Measurements from ENCODE around the gene SYPL2.
"Not testable (repeated sequence)": the region's sequence is repeated elsewhere in the genome, so short reads cannot be mapped to it uniquely, and the experiment has no call there.

The SYPL2 gene

GRCh38 chr1:109444346-109444745 is 22.0 kb upstream of the SYPL2 start:
- no peak overlapping the region for H2AFZ ChIP-seq (ENCODE audit: low read depth, low read length)
- peaks cover 36% of the 10 kb centered on the region for H3K27me3 ChIP-seq (ENCODE audit: insufficient read depth, low read length, poor library complexity)
- TF ChIP-seq CTCF (IDR thresholded peaks at IDR 0.05; ENCODE audit: borderline replicate concordance, extremely low read depth, low read length, poor library complexity, severe bottlenecking), result no peak
- no peak for TF ChIP-seq EZH2 (IDR thresholded peaks at IDR 0.05; ENCODE audit: borderline replicate concordance, low read depth, low read length, severe bottlenecking)

GRCh38 chr1:109445949-109446695 is 20.2 kb upstream of the SYPL2 start:
- H3K36me3 ChIP-seq (ENCODE audit: insufficient read depth, low read length); ATAC-seq (ENCODE audit: insufficient read depth, low read depth): not testable (repeated sequence)

More at GRCh38 chr1:109444346-109444745, 22.0 kb upstream of the SYPL2 start:
- DNase-seq, result no peak
- no peak for ATAC-seq (ENCODE audit: insufficient read depth, low read depth)
- Histone ChIP-seq H3K4me2 (ENCODE audit: insufficient read depth, low read length) (no peak overlapping the region), H3K36me3 (ENCODE audit: insufficient read depth, low read length) (no peaks in the 10 kb centered on the region), H4K20me1 (ENCODE audit: insufficient read depth, low read length) (no peaks in the 10 kb centered on the region), H3K79me2 (ENCODE audit: insufficient read depth, low read length) (no peaks in the 10 kb centered on the region), H3K27ac (ENCODE audit: low read length) (no peak overlapping the region), H3K9me3 (ENCODE audit: insufficient read depth, low read length, severe bottlenecking) (no peaks in the 10 kb centered on the region), H3K4me1 (ENCODE audit: insufficient read depth, low read length) (no peaks in the 10 kb centered on the region), H3K9ac (ENCODE audit: low read depth, low read length) (no peak overlapping the region), H3K4me3 (ENCODE audit: low read depth in 1 of 2, low read length in 2 of 2) (no peak overlapping the region)

GRCh38 chr1:109447524-109447923 is 18.8 kb upstream of the SYPL2 start:
- no peaks in the 10 kb centered on the region for H3K79me2 ChIP-seq (ENCODE audit: insufficient read depth, low read length)
- no peak overlapping the region for H2AFZ ChIP-seq (ENCODE audit: low read depth, low read length)
- H3K4me3 ChIP-seq (ENCODE audit: low read depth in 1 of 2, low read length in 2 of 2), result no peak overlapping the region
- no peak overlapping the region for H3K27ac ChIP-seq (ENCODE audit: low read length)
- no peaks in the 10 kb centered on the region for H3K4me1 ChIP-seq (ENCODE audit: insufficient read depth, low read length)
- no peak for DNase-seq
- no peak for TF ChIP-seq CTCF (IDR thresholded peaks at IDR 0.05; ENCODE audit: borderline replicate concordance, extremely low read depth, low read length, poor library complexity, severe bottlenecking)
- TF ChIP-seq EZH2 (IDR thresholded peaks at IDR 0.05; ENCODE audit: borderline replicate concordance, low read depth, low read length, severe bottlenecking), result no peak
- H3K36me3 ChIP-seq (ENCODE audit: insufficient read depth, low read length), result no peaks in the 10 kb centered on the region
- no peak overlapping the region for H3K9ac ChIP-seq (ENCODE audit: low read depth, low read length)
- no peaks in the 10 kb centered on the region for H3K9me3 ChIP-seq (ENCODE audit: insufficient read depth, low read length, severe bottlenecking)
- no peak overlapping the region for H3K4me2 ChIP-seq (ENCODE audit: insufficient read depth, low read length)
- H4K20me1 ChIP-seq (ENCODE audit: insufficient read depth, low read length), result no peaks in the 10 kb centered on the region
- ATAC-seq (ENCODE audit: insufficient read depth, low read depth), result no peak
- H3K27me3 ChIP-seq (ENCODE audit: insufficient read depth, low read length, poor library complexity), result peaks cover 20% of the 10 kb centered on the region

More at GRCh38 chr1:109445949-109446695, 20.2 kb upstream of the SYPL2 start:
- not testable (repeated sequence) for H3K4me1 ChIP-seq (ENCODE audit: insufficient read depth, low read length); H3K79me2 ChIP-seq (ENCODE audit: insufficient read depth, low read length); H3K4me2 ChIP-seq (ENCODE audit: insufficient read depth, low read length); DNase-seq; H3K27ac ChIP-seq (ENCODE audit: low read length); H3K4me3 ChIP-seq (ENCODE audit: low read depth in 1 of 2, low read length in 2 of 2); H3K9ac ChIP-seq (ENCODE audit: low read depth, low read length); H4K20me1 ChIP-seq (ENCODE audit: insufficient read depth, low read length); H3K9me3 ChIP-seq (ENCODE audit: insufficient read depth, low read length, severe bottlenecking); H2AFZ ChIP-seq (ENCODE audit: low read depth, low read length)
- H3K27me3 ChIP-seq (ENCODE audit: insufficient read depth, low read length, poor library complexity), result peaks cover 27% of the 10 kb centered on the region

GRCh38 chr1:109454497-109455133 is 11.7 kb upstream of the SYPL2 start:
- Histone ChIP-seq H3K4me1 (ENCODE audit: insufficient read depth, low read length) (no peaks in the 10 kb centered on the region), H3K36me3 (ENCODE audit: insufficient read depth, low read length) (no peaks in the 10 kb centered on the region), H3K27ac (ENCODE audit: low read length) (no peak overlapping the region), H4K20me1 (ENCODE audit: insufficient read depth, low read length) (no peaks in the 10 kb centered on the region), H3K27me3 (ENCODE audit: insufficient read depth, low read length, poor library complexity) (no peaks in the 10 kb centered on the region), H3K79me2 (ENCODE audit: insufficient read depth, low read length) (no peaks in the 10 kb centered on the region), H2AFZ (ENCODE audit: low read depth, low read length) (no peak overlapping the region), H3K9ac (ENCODE audit: low read depth, low read length) (no peak overlapping the region), H3K4me3 (ENCODE audit: low read depth in 1 of 2, low read length in 2 of 2) (no peak overlapping the region), H3K9me3 (ENCODE audit: insufficient read depth, low read length, severe bottlenecking) (peaks cover 18% of the 10 kb centered on the region), H3K4me2 (ENCODE audit: insufficient read depth, low read length) (no peak overlapping the region)
- TF ChIP-seq EZH2 (IDR thresholded peaks at IDR 0.05; ENCODE audit: borderline replicate concordance, low read depth, low read length, severe bottlenecking) (no peak), CTCF (IDR thresholded peaks at IDR 0.05; ENCODE audit: borderline replicate concordance, extremely low read depth, low read length, poor library complexity, severe bottlenecking) (no peak)
- ATAC-seq (ENCODE audit: insufficient read depth, low read depth) (no peak), DNase-seq (no peak)
